ENCODE results near the gene EFCAB6. TPM values are rescaled to one million over a fixed set of nuclear protein-coding genes. Genes with fewer than 3 reads are reported as not detected.

The EFCAB6 gene
- total RNA-seq, 1 experiment from 2014 or later, result 0.21 TPM

DNA sequence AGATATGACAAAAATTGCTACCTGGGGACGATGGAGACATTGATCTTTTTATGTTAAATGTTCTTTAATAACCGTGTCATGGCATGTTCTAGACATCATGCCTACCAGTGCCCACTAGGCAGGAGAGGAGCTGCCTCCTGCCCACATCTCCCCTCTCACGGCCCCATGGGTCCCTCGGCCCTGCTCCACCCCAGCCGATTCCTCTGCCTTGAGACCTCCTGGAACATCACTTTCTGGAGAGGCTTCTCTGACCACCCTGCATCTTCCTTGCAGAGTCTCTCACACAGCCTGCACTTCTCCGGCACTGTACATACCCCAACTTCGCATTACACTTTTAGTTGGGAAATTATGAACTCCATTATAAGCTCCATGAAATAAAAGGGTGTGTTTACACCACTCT lies 16.8 kb downstream of the EFCAB6 start:
- ChIA-PET POLR2A (interaction anchor here (0.5 kb wide), 1 partner anchor 89 kb away, joined by 13 read pairs; no protein-coding TSS in a partner anchor), CTCF (interaction anchor here (0.5 kb wide), 1 partner anchor 172 kb away, joined by 4 read pairs; no protein-coding TSS in a partner anchor)
- H3K4me3 ChIP-seq (ENCODE audit: low read depth in 2 of 2, low read length in 2 of 2), result no peak overlapping the region
- no TSS peak for BruUV-seq (replicated peaks)
- no peak overlapping the region for H3K27ac ChIP-seq (ENCODE audit: low read length)
- no peaks in the 10 kb centered on the region for H3K9me3 ChIP-seq (ENCODE audit: control insufficient read depth, insufficient read depth, low read depth, low read length)
- ATAC-seq (no peak), DNase-seq (ENCODE audit: low read depth, low spot score) (no peak)
- intact Hi-C loops (cut with micrococcal nuclease; ENCODE audit: unreplicated experiment), result no loop called here
- H3K4me1 ChIP-seq (ENCODE audit: control insufficient read depth, insufficient read depth, low read length), result no peaks in the 10 kb centered on the region
- TF ChIP-seq, protein P1, sequence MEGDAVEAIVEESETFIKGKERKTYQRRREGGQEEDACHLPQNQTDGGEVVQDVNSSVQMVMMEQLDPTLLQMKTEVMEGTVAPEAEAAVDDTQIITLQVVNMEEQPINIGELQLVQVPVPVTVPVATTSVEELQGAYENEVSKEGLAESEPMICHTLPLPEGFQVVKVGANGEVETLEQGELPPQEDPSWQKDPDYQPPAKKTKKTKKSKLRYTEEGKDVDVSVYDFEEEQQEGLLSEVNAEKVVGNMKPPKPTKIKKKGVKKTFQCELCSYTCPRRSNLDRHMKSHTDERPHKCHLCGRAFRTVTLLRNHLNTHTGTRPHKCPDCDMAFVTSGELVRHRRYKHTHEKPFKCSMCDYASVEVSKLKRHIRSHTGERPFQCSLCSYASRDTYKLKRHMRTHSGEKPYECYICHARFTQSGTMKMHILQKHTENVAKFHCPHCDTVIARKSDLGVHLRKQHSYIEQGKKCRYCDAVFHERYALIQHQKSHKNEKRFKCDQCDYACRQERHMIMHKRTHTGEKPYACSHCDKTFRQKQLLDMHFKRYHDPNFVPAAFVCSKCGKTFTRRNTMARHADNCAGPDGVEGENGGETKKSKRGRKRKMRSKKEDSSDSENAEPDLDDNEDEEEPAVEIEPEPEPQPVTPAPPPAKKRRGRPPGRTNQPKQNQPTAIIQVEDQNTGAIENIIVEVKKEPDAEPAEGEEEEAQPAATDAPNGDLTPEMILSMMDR (IDR thresholded peaks at IDR 0.05), result no peak
- no peak for TF ChIP-seq SIN3A (IDR thresholded peaks at IDR 0.05; ENCODE audit: borderline replicate concordance, insufficient read depth, low read depth, low read length)
- no peaks in the 10 kb centered on the region; the same call in none of the 2 replicates for H3K27me3 ChIP-seq (ENCODE audit: control insufficient read depth, insufficient read depth, low read length)
- in situ Hi-C loops (cut with HindIII; ENCODE audit: low pct_unique_long_range_greater_than_20kb, low sequenced_read_pairs), result no loop called here
- no peaks in the 10 kb centered on the region for H3K36me3 ChIP-seq (ENCODE audit: control insufficient read depth, insufficient read depth, low read length)

DNA sequence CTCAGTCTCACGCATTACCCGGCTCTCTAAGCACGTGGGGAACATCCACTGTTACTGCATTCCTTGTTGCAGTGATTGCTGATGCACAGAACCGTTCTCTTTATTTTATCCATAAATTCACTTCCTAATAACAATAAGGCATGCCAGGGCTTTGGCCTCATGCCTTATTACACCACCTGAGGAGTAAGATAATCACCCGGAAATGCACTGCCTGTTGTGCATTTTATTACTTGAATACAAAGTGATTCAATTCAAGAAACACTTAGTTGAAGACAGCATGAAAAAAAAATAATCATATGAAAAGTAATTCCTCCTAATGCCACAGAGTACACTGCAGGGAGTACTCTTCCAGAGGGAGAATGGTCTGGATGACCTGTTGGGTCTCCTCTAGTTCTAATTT lies 19.2 kb downstream of the EFCAB6 start:
- CTCF ChIA-PET, result no interaction called here
- TF ChIP-seq SIN3A (IDR thresholded peaks at IDR 0.05; ENCODE audit: borderline replicate concordance, insufficient read depth, low read depth, low read length) (no peak), POLR2AphosphoS5 (IDR thresholded peaks at IDR 0.05; ENCODE audit: low read depth, low read length) (no peak)
- in situ Hi-C loops (cut with HindIII; ENCODE audit: low pct_unique_long_range_greater_than_20kb, low sequenced_read_pairs), result no loop called here
- no peaks in the 10 kb centered on the region for H3K9me3 ChIP-seq (ENCODE audit: control insufficient read depth, insufficient read depth, low read depth, low read length)
- DNase-seq (ENCODE audit: low read depth, low spot score) (no peak), ATAC-seq (no peak)
- POLR2A ChIA-PET, result no interaction called here
- no TSS peak for BruUV-seq (replicated peaks)
- H3K4me1 ChIP-seq (ENCODE audit: control insufficient read depth, insufficient read depth, low read length), result no peaks in the 10 kb centered on the region
- no peaks in the 10 kb centered on the region; the same call in none of the 2 replicates for H3K27me3 ChIP-seq (ENCODE audit: control insufficient read depth, insufficient read depth, low read length)
- intact Hi-C loops (cut with micrococcal nuclease; ENCODE audit: unreplicated experiment), result no loop called here
- no peak overlapping the region for H3K27ac ChIP-seq (ENCODE audit: low read length)
- no peaks in the 10 kb centered on the region for H3K36me3 ChIP-seq (ENCODE audit: control insufficient read depth, insufficient read depth, low read length)
- H3K4me3 ChIP-seq (ENCODE audit: low read depth in 2 of 2, low read length in 2 of 2), result no peak overlapping the region

GRCh38 chr22:43789452-43789851 lies 22.7 kb downstream of the EFCAB6 start:
- ATAC-seq, result peak; percentile 68
- no peak for DNase-seq (ENCODE audit: low read depth, low spot score)
- intact Hi-C loops (cut with micrococcal nuclease; ENCODE audit: unreplicated experiment) (no loop called here), in situ Hi-C loops (cut with HindIII; ENCODE audit: low pct_unique_long_range_greater_than_20kb, low sequenced_read_pairs) (no loop called here)
- ChIA-PET POLR2A (interaction anchor here (0.6 kb wide), 3 partner anchors 9 to 884 kb away, joined by 3 to 4 read pairs (median 4); no protein-coding TSS in a partner anchor), CTCF (no interaction called here)
- H3K9me3 ChIP-seq (ENCODE audit: control insufficient read depth, insufficient read depth, low read depth, low read length), result no peaks in the 10 kb centered on the region
- H3K27me3 ChIP-seq (ENCODE audit: control insufficient read depth, insufficient read depth, low read length), result no peaks in the 10 kb centered on the region; the same call in none of the 2 replicates
- no peaks in the 10 kb centered on the region for H3K36me3 ChIP-seq (ENCODE audit: control insufficient read depth, insufficient read depth, low read length)
- H3K4me3 ChIP-seq (ENCODE audit: low read depth in 2 of 2, low read length in 2 of 2), result no peak overlapping the region
- no peak overlapping the region for H3K27ac ChIP-seq (ENCODE audit: low read length)
- H3K4me1 ChIP-seq (ENCODE audit: control insufficient read depth, insufficient read depth, low read length), result no peaks in the 10 kb centered on the region
- BruUV-seq (replicated peaks), result no TSS peak
- TF ChIP-seq SIN3A (IDR thresholded peaks at IDR 0.05; ENCODE audit: borderline replicate concordance, insufficient read depth, low read depth, low read length) (no peak), TCF7L2 (IDR thresholded peaks at IDR 0.05; ENCODE audit: low read depth, low read length) (no peak), POLR2AphosphoS5 (IDR thresholded peaks at IDR 0.05; ENCODE audit: low read depth, low read length) (no peak)
- TF ChIP-seq, protein P2, sequence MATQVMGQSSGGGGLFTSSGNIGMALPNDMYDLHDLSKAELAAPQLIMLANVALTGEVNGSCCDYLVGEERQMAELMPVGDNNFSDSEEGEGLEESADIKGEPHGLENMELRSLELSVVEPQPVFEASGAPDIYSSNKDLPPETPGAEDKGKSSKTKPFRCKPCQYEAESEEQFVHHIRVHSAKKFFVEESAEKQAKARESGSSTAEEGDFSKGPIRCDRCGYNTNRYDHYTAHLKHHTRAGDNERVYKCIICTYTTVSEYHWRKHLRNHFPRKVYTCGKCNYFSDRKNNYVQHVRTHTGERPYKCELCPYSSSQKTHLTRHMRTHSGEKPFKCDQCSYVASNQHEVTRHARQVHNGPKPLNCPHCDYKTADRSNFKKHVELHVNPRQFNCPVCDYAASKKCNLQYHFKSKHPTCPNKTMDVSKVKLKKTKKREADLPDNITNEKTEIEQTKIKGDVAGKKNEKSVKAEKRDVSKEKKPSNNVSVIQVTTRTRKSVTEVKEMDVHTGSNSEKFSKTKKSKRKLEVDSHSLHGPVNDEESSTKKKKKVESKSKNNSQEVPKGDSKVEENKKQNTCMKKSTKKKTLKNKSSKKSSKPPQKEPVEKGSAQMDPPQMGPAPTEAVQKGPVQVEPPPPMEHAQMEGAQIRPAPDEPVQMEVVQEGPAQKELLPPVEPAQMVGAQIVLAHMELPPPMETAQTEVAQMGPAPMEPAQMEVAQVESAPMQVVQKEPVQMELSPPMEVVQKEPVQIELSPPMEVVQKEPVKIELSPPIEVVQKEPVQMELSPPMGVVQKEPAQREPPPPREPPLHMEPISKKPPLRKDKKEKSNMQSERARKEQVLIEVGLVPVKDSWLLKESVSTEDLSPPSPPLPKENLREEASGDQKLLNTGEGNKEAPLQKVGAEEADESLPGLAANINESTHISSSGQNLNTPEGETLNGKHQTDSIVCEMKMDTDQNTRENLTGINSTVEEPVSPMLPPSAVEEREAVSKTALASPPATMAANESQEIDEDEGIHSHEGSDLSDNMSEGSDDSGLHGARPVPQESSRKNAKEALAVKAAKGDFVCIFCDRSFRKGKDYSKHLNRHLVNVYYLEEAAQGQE (IDR thresholded peaks at IDR 0.05; ENCODE audit: insufficient read depth in 1 of 2, low read depth in 2 of 2, low read length in 1 of 2), result no peak
- TF ChIP-seq, protein P1 (IDR thresholded peaks at IDR 0.05), result no peak
